ENCODE data around the gene MICAL2. TPM values are rescaled to one million over a fixed set of nuclear protein-coding genes. Genes with fewer than 3 reads are reported as not detected.

The MICAL2 gene
- total and polyA plus RNA-seq, 2 of the 13 experiments (the other 11 are each of a cell fraction or from before 2014, with no cell fraction given) = 0.78 to 1.1 TPM

DNA sequence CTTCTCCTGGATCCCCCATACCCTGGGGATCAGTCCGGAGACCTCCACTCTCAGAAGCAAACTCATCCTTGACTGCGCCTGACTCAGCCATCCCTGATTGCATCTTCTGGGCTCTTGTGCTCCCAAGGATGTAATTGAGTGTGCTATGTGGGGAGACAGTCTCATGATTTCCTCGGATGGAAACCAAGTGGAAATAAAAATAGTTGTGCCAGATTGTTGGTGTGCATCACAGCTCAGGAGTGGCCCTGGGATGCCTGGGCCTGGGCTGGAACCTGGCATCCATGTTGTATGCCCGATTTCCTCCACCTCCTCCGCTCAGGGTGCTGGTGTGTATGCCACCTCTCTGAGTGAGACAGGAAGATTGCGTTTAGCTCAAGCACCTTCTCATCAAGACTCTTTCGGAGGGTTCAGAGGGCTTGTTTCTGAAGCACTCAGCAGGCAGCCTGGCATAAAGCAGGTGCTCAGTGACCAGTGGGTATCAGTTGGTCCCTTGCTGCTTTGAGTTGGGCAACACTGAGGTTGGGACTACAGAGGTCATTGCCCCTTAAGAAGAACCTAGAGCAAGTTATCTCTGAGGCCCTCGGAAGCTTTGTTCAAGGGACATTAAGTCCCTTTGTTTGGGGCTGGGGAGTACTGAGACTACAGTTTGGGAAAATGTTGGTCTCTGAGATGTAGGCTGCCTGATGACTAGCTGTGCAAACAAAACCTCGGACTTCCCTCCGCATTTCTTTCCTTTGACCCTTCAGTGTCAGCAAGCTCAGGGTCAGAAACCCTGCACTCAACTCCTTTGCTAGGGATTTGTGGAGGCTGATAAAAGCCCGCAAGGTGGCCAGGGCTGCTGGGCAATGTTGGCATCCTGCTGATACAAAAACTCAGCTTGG, 24.8 kb upstream of the MICAL2 start (continued):
- TF ChIP-seq NBN (conservative IDR thresholded peaks at IDR 0.05) (no peak), ZNF614 (CRISPR knock-in tag; IDR thresholded peaks at IDR 0.05; ENCODE audit: borderline replicate concordance) (no peak), PAX8 (CRISPR knock-in tag; IDR thresholded peaks at IDR 0.05; ENCODE audit: borderline replicate concordance) (no peak), ZNF430 (CRISPR knock-in tag; IDR thresholded peaks at IDR 0.05) (no peak), ZNF12 (CRISPR knock-in tag; IDR thresholded peaks at IDR 0.05) (no peak), KLF13 (CRISPR knock-in tag; IDR thresholded peaks at IDR 0.05) (no peak), EEA1 (CRISPR knock-in tag; IDR thresholded peaks at IDR 0.05; ENCODE audit: borderline replicate concordance) (no peak), RBAK (CRISPR knock-in tag; IDR thresholded peaks at IDR 0.05) (no peak), NFYB (CRISPR knock-in tag; IDR thresholded peaks at IDR 0.05) (no peak), ATRX (CRISPR knock-in tag; IDR thresholded peaks at IDR 0.05; ENCODE audit: borderline replicate concordance) (no peak), FOXK2 (IDR thresholded peaks at IDR 0.05) (no peak), PITX1 (CRISPR knock-in tag; IDR thresholded peaks at IDR 0.05) (no peak), ZFP36 (IDR thresholded peaks at IDR 0.05; ENCODE audit: borderline replicate concordance, low read depth, low read length, partially characterized antibody) (no peak), LCORL (IDR thresholded peaks at IDR 0.05) (no peak), LCORL (CRISPR knock-in tag; IDR thresholded peaks at IDR 0.05) (peak; percentile 39; the same call in 1 of the 2 replicates)
- TF ChIP-seq, protein P1, sequence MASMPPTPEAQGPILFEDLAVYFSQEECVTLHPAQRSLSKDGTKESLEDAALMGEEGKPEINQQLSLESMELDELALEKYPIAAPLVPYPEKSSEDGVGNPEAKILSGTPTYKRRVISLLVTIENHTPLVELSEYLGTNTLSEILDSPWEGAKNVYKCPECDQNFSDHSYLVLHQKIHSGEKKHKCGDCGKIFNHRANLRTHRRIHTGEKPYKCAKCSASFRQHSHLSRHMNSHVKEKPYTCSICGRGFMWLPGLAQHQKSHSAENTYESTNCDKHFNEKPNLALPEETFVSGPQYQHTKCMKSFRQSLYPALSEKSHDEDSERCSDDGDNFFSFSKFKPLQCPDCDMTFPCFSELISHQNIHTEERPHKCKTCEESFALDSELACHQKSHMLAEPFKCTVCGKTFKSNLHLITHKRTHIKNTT (CRISPR knock-in tag; IDR thresholded peaks at IDR 0.05) = no peak
- TF ChIP-seq, protein P2, sequence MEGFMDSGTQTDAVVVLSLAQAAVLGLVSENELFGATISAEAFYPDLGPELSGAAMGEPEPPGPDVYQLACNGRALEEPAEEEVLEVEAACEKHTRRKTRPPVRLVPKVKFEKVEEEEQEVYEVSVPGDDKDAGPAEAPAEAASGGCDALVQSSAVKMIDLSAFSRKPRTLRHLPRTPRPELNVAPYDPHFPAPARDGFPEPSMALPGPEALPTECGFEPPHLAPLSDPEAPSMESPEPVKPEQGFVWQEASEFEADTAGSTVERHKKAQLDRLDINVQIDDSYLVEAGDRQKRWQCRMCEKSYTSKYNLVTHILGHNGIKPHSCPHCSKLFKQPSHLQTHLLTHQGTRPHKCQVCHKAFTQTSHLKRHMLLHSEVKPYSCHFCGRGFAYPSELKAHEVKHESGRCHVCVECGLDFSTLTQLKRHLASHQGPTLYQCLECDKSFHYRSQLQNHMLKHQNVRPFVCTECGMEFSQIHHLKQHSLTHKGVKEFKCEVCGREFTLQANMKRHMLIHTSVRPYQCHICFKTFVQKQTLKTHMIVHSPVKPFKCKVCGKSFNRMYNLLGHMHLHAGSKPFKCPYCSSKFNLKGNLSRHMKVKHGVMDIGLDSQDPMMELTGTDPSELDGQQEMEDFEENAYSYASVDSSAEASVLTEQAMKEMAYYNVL (CRISPR knock-in tag; IDR thresholded peaks at IDR 0.05; ENCODE audit: borderline replicate concordance) = no peak
- TF ChIP-seq, protein P3, sequence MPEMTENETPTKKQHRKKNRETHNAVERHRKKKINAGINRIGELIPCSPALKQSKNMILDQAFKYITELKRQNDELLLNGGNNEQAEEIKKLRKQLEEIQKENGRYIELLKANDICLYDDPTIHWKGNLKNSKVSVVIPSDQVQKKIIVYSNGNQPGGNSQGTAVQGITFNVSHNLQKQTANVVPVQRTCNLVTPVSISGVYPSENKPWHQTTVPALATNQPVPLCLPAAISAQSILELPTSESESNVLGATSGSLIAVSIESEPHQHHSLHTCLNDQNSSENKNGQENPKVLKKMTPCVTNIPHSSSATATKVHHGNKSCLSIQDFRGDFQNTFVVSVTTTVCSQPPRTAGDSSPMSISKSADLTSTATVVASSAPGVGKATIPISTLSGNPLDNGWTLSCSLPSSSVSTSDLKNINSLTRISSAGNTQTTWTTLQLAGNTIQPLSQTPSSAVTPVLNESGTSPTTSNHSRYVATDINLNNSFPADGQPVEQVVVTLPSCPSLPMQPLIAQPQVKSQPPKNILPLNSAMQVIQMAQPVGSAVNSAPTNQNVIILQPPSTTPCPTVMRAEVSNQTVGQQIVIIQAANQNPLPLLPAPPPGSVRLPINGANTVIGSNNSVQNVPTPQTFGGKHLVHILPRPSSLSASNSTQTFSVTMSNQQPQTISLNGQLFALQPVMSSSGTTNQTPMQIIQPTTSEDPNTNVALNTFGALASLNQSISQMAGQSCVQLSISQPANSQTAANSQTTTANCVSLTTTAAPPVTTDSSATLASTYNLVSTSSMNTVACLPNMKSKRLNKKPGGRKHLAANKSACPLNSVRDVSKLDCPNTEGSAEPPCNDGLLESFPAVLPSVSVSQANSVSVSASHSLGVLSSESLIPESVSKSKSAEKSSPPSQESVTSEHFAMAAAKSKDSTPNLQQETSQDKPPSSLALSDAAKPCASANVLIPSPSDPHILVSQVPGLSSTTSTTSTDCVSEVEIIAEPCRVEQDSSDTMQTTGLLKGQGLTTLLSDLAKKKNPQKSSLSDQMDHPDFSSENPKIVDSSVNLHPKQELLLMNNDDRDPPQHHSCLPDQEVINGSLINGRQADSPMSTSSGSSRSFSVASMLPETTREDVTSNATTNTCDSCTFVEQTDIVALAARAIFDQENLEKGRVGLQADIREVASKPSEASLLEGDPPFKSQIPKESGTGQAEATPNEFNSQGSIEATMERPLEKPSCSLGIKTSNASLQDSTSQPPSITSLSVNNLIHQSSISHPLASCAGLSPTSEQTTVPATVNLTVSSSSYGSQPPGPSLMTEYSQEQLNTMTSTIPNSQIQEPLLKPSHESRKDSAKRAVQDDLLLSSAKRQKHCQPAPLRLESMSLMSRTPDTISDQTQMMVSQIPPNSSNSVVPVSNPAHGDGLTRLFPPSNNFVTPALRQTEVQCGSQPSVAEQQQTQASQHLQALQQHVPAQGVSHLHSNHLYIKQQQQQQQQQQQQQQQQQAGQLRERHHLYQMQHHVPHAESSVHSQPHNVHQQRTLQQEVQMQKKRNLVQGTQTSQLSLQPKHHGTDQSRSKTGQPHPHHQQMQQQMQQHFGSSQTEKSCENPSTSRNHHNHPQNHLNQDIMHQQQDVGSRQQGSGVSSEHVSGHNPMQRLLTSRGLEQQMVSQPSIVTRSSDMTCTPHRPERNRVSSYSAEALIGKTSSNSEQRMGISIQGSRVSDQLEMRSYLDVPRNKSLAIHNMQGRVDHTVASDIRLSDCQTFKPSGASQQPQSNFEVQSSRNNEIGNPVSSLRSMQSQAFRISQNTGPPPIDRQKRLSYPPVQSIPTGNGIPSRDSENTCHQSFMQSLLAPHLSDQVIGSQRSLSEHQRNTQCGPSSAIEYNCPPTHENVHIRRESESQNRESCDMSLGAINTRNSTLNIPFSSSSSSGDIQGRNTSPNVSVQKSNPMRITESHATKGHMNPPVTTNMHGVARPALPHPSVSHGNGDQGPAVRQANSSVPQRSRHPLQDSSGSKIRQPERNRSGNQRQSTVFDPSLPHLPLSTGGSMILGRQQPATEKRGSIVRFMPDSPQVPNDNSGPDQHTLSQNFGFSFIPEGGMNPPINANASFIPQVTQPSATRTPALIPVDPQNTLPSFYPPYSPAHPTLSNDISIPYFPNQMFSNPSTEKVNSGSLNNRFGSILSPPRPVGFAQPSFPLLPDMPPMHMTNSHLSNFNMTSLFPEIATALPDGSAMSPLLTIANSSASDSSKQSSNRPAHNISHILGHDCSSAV (CRISPR knock-in tag; IDR thresholded peaks at IDR 0.05; ENCODE audit: borderline replicate concordance) = no peak
